Measurements from ENCODE around the gene DENND5B. TPM values are rescaled to one million over a fixed set of nuclear protein-coding genes. Genes with fewer than 3 reads are reported as not detected.

DENND5B gene
- total and polyA plus RNA-seq, 10 of the 15 experiments (the other 5 are each of a cell fraction or from before 2014, with no cell fraction given), result 0.39 to 32.5 (median 20.6) TPM

GRCh38 chr12:31510034-31510433 is 80.9 kb downstream of the DENND5B start:
- ChIA-PET RAD21 (ENCODE audit: unreplicated experiment) (no interaction called here), SMC1A (ENCODE audit: uncharacterized antibody, unreplicated experiment) (interaction anchor here (0.7 kb wide), 1 partner anchor 271 kb away, joined by 3 read pairs; no protein-coding TSS in a partner anchor), CTCF (no interaction called here), POLR2A (no interaction called here)
- intact Hi-C loops (cut with micrococcal nuclease; ENCODE audit: unreplicated experiment) (no loop called here), in situ Hi-C loops (cut with MboI) (no loop called here)
- 93% methylated on average over 4 of the region's 4 CpGs for WGBS (ENCODE audit: insufficient coverage, insufficient replicate concordance, low lambda C conversion rate, missing lambda C conversion rate)
- Histone ChIP-seq H3K9me3 (replicated peaks; ENCODE audit: control insufficient read depth, insufficient read depth, low read length) (peaks cover 3% of the 10 kb centered on the region; the same call in 2 of the 3 replicates), H3K79me2 (ENCODE audit: control insufficient read depth, insufficient read depth, low read length) (peaks cover 16% of the 10 kb centered on the region), H3K4me3 (no peak overlapping the region), H3K36me3 (ENCODE audit: control insufficient read depth in 2 of 2, insufficient read depth in 2 of 2, low read length in 1 of 2) (no peaks in the 10 kb centered on the region), H3K9ac (ENCODE audit: control insufficient read depth, insufficient read depth, low read length) (no peak overlapping the region), H2AFZ (ENCODE audit: control insufficient read depth, low read depth, low read length) (no peak overlapping the region), H4K20me1 (ENCODE audit: control insufficient read depth, insufficient read depth) (peaks cover 3% of the 10 kb centered on the region; the same call in 1 of the 2 replicates), H3K27me3 (replicated peaks in 1 of 2; ENCODE audit: control insufficient read depth in 2 of 2, insufficient read depth in 2 of 2, low read length in 1 of 2) (no peaks in the 10 kb centered on the region), H3K27ac (ENCODE audit: control insufficient read depth, insufficient read depth) (no peak overlapping the region), H3K4me2 (ENCODE audit: control insufficient read depth, insufficient read depth) (no peak overlapping the region), H3K4me1 (ENCODE audit: control insufficient read depth, insufficient read depth, low read length) (no peaks in the 10 kb centered on the region)
- no peak for DNase-seq (ENCODE audit: low read depth, low spot score)
- BruUV-seq (replicated peaks), result no TSS peak
- no peak for FAIRE-seq
- no peak for ATAC-seq
- TF ChIP-seq ZBTB40 (IDR thresholded peaks at IDR 0.05; ENCODE audit: borderline replicate concordance) (no peak), SPI1 (IDR thresholded peaks at IDR 0.05; ENCODE audit: borderline replicate concordance, insufficient read depth, low read depth, low read length) (no peak), HDAC2 (IDR thresholded peaks at IDR 0.05) (no peak), SIX5 (IDR thresholded peaks at IDR 0.05; ENCODE audit: low read depth, low read length, severe bottlenecking) (no peak), BCL3 (IDR thresholded peaks at IDR 0.05; ENCODE audit: borderline replicate concordance, insufficient read depth, low read depth, low read length, poor library complexity, severe bottlenecking) (no peak), SREBF2 (IDR thresholded peaks at IDR 0.05; ENCODE audit: low read length) (no peak), FOS (IDR thresholded peaks at IDR 0.05; ENCODE audit: borderline replicate concordance, extremely low read depth, insufficient read length) (no peak), TBL1XR1 (IDR thresholded peaks at IDR 0.05; ENCODE audit: low read depth, low read length) (no peak), MLLT1 (IDR thresholded peaks at IDR 0.05) (no peak), SUPT20H (IDR thresholded peaks at IDR 0.05; ENCODE audit: borderline replicate concordance, control insufficient read depth, low read depth, low read length) (no peak), CHD1 (IDR thresholded peaks at IDR 0.05; ENCODE audit: low read depth, low read length) (no peak), BMI1 (IDR thresholded peaks at IDR 0.05; ENCODE audit: borderline replicate concordance) (no peak), E4F1 (IDR thresholded peaks at IDR 0.05; ENCODE audit: borderline replicate concordance, partially characterized antibody) (no peak), USF2 (IDR thresholded peaks at IDR 0.05; ENCODE audit: borderline replicate concordance, low read depth, low read length) (no peak)

Measured in GM12878 (cell line).